GM12873 (cell line): ENCODE data around the gene LMTK3.

Source experiments
- CTCF ChIP-seq: IDR thresholded peaks from 2 replicates; pipeline ENCODE4 v1.5.1; 2012; ENCODE audit warnings: low read depth, mild to moderate bottlenecking, moderate library complexity, low read length, control low read depth; ENCODE audit not compliant: insufficient read depth; ENCODE audit errors: missing control alignments

Gene LMTK3

GRCh38 chr19:48547722-48548121 lies 36.1 kb upstream of the LMTK3 start:
- no peak for TF ChIP-seq CTCF

- TF ChIP-seq CTCF, result no peak
Measured at GRCh38 chr19:48544856-48545750, 33.5 kb upstream of the LMTK3 start.

GRCh38 chr19:48543121-48543710 lies 31.6 kb upstream of the LMTK3 start:
- no peak for TF ChIP-seq CTCF

- no peak for TF ChIP-seq CTCF
Measured at GRCh38 chr19:48541813-48542212, 30.2 kb upstream of the LMTK3 start.

- no peak for TF ChIP-seq CTCF
Measured at GRCh38 chr19:48540110-48540509, 28.5 kb upstream of the LMTK3 start.

- no peak for TF ChIP-seq CTCF
Measured at GRCh38 chr19:48539503-48540096, 28.0 kb upstream of the LMTK3 start.

GRCh38 chr19:48537541-48537940 lies 25.9 kb upstream of the LMTK3 start:
- no peak for TF ChIP-seq CTCF
